GM18909 (cell line): ENCODE measurements around the gene KDM2B.

Source experiments
- ATAC-seq: cut with Tn5 transposase; IDR thresholded peaks from one replicate; pipeline ENCODE4 v1.9.1; 2021; ENCODE audit warnings: mild to moderate bottlenecking; ENCODE audit not compliant: unreplicated experiment, poor library complexity

KDM2B gene

GRCh38 chr12:121580959-121581685 lies at the start of gene KDM2B:
Gene KDM2B, minus strand, starts transcription at chr12:121581023. Its CDS starts 112 bp downstream, at chr12:121580911.
- no peak for ATAC-seq

GRCh38 chr12:121628536-121628935 lies 47.7 kb upstream of the KDM2B start:
- ATAC-seq = no peak

GRCh38 chr12:121628037-121628436 lies 47.2 kb upstream of the KDM2B start:
- ATAC-seq = no peak

GRCh38 chr12:121626853-121627640 lies 46.2 kb upstream of the KDM2B start:
- peak; percentile 33 for ATAC-seq

GRCh38 chr12:121626087-121626852 lies 45.4 kb upstream of the KDM2B start, which contains the start of gene ORAI1:
Gene ORAI1, plus strand, starts transcription at chr12:121626530.
- ATAC-seq = peak; percentile 75

- no peak for ATAC-seq
Observed at GRCh38 chr12:121620333-121620891, 39.6 kb upstream of the KDM2B start.

- ATAC-seq = no peak
Observed at GRCh38 chr12:121618659-121619233, 37.9 kb upstream of the KDM2B start.

GRCh38 chr12:121614872-121615467 lies 34.1 kb upstream of the KDM2B start:
- ATAC-seq = no peak

- ATAC-seq = no peak
Observed at GRCh38 chr12:121613462-121613861, 32.6 kb upstream of the KDM2B start.

- ATAC-seq = no peak
Observed at GRCh38 chr12:121611306-121611705, 30.5 kb upstream of the KDM2B start.

GRCh38 chr12:121610239-121611149 lies 29.7 kb upstream of the KDM2B start:
- no peak for ATAC-seq

- no peak for ATAC-seq
Observed at GRCh38 chr12:121608301-121608700, 27.5 kb upstream of the KDM2B start.

- no peak for ATAC-seq
Observed at GRCh38 chr12:121603581-121603980, 22.8 kb upstream of the KDM2B start.

- ATAC-seq = no peak
Observed at GRCh38 chr12:121602766-121603165, 21.9 kb upstream of the KDM2B start.

GRCh38 chr12:121600702-121601336 lies 20.0 kb upstream of the KDM2B start:
- no peak for ATAC-seq

GRCh38 chr12:121596526-121596925 lies 15.7 kb upstream of the KDM2B start:
- no peak for ATAC-seq

GRCh38 chr12:121595520-121595919 lies 14.7 kb upstream of the KDM2B start:
- ATAC-seq = no peak

- no peak for ATAC-seq
Observed at GRCh38 chr12:121592320-121592719, 11.5 kb upstream of the KDM2B start.
